ENCODE measurements around the gene TEX29.

TEX29 gene

DNA sequence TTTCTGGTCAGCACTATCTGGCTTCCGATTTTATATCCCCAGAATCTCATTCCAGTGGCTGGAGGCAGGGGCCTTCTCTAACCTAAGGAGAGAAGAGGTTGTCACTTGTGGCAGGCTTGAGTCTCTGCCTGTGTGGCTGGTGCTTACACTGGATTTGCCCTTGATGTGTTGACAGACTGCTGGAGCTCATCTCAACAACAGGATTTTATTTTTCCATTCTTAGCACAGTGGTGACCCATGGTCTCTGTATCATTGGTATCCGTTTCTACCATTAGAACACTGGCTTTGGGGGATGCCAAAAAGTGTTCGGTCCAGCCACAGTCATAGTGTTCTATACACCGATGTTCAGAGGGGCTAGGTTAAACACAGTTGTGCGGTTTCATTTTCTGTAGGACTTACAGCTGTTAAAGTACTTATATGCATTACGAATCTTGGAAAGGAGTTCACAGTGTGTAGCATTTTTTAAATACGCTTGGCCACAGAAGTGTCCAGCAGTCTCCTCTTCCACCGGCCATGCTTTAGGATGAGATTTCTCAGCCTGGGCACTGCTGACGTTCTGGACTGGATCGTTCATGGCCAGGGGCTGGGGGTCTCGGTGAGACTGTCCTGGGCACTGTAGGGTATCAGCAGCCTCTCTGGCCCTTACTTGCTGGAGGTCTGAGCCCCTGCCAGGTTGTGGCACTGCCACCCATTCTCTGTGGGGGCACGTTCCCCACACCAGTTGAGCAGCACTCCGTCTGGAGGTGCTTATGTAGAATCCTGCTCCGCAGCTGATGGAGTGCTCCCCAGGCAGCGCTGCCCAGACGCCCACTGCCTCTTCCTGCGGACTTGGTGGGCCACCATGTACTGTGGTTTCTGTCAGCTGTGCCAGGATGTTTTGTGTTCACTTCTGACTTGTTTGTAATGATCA, 41.4 kb upstream of the TEX29 start:
- no peak overlapping the region for H3K4me3 ChIP-seq (ENCODE audit: low read depth, low read length)
- TF ChIP-seq, protein P1, sequence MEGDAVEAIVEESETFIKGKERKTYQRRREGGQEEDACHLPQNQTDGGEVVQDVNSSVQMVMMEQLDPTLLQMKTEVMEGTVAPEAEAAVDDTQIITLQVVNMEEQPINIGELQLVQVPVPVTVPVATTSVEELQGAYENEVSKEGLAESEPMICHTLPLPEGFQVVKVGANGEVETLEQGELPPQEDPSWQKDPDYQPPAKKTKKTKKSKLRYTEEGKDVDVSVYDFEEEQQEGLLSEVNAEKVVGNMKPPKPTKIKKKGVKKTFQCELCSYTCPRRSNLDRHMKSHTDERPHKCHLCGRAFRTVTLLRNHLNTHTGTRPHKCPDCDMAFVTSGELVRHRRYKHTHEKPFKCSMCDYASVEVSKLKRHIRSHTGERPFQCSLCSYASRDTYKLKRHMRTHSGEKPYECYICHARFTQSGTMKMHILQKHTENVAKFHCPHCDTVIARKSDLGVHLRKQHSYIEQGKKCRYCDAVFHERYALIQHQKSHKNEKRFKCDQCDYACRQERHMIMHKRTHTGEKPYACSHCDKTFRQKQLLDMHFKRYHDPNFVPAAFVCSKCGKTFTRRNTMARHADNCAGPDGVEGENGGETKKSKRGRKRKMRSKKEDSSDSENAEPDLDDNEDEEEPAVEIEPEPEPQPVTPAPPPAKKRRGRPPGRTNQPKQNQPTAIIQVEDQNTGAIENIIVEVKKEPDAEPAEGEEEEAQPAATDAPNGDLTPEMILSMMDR (IDR thresholded peaks at IDR 0.05; ENCODE audit: low read depth, low read length), result no peak

DNA sequence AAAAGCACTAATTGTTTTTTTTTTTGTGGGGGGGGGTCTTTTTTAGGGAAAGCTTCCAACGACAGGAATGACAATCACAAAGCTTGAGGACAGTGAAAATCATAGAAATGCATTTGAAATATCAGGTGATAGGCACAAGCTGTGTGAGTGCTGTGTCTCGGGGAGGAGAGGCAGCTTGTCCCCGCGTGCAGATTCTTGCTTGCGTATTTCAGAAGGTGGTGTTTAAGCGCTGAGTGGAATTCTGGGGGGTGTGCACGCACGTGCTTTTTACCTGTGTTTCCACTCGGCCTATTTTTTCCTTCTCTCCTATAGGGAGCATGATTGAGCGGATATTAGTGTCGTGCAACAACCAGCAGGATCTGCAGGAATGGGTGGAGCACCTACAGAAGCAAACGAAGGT, 40.2 kb upstream of the TEX29 start:
- TF ChIP-seq, protein P1 (IDR thresholded peaks at IDR 0.05; ENCODE audit: low read depth, low read length), result no peak
- H3K4me3 ChIP-seq (ENCODE audit: low read depth, low read length), result peak overlapping the region; percentile 1; the same call in 1 of the 2 replicates

DNA sequence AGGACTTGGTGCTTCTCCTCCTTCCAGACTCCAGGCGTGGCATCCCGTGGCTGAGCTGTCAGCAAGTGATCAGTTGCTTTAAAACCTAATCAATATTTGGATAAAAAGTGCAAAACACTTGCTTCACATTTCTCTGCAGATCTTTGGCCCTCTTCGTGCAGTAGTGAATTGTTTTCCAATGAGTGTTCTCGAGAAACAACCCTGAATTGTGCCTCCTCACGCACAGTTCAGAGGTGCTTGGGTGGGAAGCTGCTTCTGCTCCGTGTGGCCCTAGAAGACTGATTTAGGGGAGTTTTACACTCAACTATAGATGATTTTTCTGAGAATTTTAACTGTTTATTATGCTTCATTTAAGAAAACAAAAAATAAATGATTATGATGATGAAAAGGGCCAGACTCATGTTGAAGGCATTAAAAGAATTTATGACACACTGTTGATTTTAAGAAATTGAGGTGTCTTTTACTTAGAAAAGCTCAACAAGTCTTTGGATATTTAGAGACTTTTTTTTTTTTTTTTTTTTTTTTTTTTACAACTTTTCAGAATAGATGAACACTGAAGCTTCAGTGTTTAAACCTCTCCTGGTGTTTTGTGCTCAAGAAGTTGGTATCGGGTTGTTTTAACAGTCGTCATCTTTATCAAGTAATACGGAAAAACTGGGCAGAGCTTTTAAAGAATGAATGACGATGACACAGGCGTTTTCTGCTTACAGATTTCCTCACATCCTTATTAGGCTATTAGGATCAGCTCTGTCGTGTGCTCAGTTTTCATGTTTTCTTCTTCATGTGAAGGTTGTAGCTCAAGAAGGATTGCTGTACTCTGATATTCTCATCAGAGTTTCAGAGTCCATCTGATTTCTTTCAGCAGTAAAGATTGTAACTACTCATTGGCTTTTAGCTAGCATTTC, 39.5 kb upstream of the TEX29 start:
- TF ChIP-seq, protein P1 (IDR thresholded peaks at IDR 0.05; ENCODE audit: low read depth, low read length), result no peak
- H3K4me3 ChIP-seq (ENCODE audit: low read depth, low read length), result peak overlapping the region; percentile 1; the same call in 1 of the 2 replicates

DNA sequence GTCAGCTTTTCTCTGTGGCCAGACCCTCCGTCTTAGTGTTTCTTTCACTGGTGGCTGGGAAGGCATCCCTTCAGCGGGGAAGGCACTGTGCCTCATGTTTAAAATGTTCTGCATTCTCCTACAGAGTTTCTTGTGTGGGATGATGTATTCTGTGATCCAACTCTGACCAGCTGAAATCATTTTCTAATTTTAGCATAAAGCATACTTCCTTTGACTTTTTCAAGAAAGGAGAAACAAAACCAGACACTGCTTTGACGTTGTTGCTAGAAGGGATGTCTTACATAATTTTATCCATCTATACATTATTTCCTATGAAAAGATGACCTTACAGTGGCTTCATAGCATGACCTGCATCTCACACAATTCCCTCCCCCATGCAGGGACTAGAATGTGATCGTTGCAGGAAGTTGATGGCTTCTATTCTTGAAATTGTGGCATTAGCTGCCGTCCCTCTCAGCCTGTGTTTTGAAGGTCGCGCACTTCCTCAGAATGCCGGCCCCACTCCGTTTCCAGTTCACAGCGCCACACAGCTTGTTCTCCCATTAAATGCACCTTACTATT, 38.6 kb upstream of the TEX29 start:
- H3K4me3 ChIP-seq (ENCODE audit: low read depth, low read length), result no peak overlapping the region
- TF ChIP-seq, protein P1 (IDR thresholded peaks at IDR 0.05; ENCODE audit: low read depth, low read length), result no peak

DNA sequence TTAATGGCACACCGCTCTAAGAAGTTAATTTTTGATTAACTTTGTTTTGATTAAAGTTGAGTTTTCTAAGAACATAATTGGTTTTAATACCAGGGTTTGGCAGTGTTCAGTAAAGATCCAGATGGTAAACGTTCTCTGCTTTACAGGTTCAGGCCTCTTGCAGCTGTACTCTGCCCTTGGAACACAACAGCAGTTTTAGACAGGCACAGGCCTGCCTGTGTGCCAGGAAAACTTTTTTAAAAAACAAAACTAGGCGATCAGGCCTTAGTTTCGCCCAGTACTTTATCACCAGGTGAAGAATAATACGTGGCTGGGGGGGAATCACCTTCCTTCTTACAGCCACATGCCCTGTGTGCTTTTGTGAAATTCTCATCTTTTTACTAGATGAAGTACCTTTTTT, 38.0 kb upstream of the TEX29 start:
- TF ChIP-seq, protein P1 (IDR thresholded peaks at IDR 0.05; ENCODE audit: low read depth, low read length), result no peak
- no peak overlapping the region for H3K4me3 ChIP-seq (ENCODE audit: low read depth, low read length)

DNA sequence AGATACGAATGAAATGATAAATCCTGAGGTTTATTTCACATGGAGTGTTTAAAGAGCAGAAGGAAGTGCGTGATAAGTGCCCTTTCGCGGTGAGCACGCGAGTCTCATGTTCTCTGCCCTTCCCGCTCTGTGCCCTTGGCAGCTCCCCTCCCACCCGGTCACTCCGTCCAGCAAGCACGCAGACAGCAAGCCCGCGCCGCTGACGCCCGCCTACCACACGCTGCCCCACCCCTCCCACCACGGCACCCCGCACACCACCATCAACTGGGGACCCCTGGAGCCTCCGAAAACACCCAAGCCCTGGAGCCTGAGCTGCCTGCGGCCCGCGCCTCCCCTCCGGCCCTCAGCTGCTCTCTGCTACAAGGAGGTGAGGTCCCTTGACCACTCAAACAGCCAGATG, 37.4 kb upstream of the TEX29 start:
- TF ChIP-seq, protein P1 (IDR thresholded peaks at IDR 0.05; ENCODE audit: low read depth, low read length), result no peak
- H3K4me3 ChIP-seq (ENCODE audit: low read depth, low read length), result no peak overlapping the region
